Nephron progenitor cell (in vitro differentiated cells): Measurements from ENCODE around the gene PORCN.
A peak's percentile ranks its signal among the peaks of the same experiment; 100 is the strongest.

Source experiments
- DNase-seq: peaks from one replicate; pipeline ENCODE4 v3.0.0; 2021
- H3K27ac Mint-ChIP-seq: 2 replicates; pipeline ENCODE4 v1.8.0; 2021; ENCODE audit warnings: mild to moderate bottlenecking, moderate library complexity, mixed read lengths
- H3K27me3 Mint-ChIP-seq: 2 replicates; pipeline ENCODE4 v1.8.0; 2021; ENCODE audit warnings: mild to moderate bottlenecking, low read depth, mixed read lengths; ENCODE audit not compliant: poor library complexity
- H3K36me3 Mint-ChIP-seq: 2 replicates; pipeline ENCODE4 v1.8.0; 2021; ENCODE audit warnings: low read depth, mixed read lengths
- H3K4me1 Mint-ChIP-seq: 2 replicates; pipeline ENCODE4 v1.8.0; 2021; ENCODE audit warnings: mixed read lengths
- H3K4me3 Mint-ChIP-seq: 2 replicates; pipeline ENCODE4 v1.8.0; 2021; ENCODE audit warnings: mild to moderate bottlenecking, moderate library complexity, mixed read lengths
- H3K9me3 Mint-ChIP-seq: 2 replicates; pipeline ENCODE4 v1.8.0; 2021; ENCODE audit warnings: mild to moderate bottlenecking, moderate library complexity, mixed read lengths
- CTCF ChIP-seq: fragments of 200-600 bp; sonication (generic); IDR thresholded peaks from 2 replicates; pipeline ENCODE4 v1.5.0; 2021; ENCODE audit warnings: antibody characterized with exemption

Gene PORCN

GRCh38 chrX:48508400-48509244, at the start of gene PORCN:
Gene PORCN, plus strand, starts transcription at chrX:48508992. Its CDS starts 829 bp downstream, at chrX:48509821.
- peak; percentile 82 for DNase-seq
- H3K27me3 Mint-ChIP-seq = peaks cover 7% of the 10 kb centered on the region
- H3K36me3 Mint-ChIP-seq = peaks cover 6% of the 10 kb centered on the region
- peak within 1 kb of the TSS; percentile 90 for H3K4me3 Mint-ChIP-seq
- TF ChIP-seq CTCF = no peak
- H3K4me1 Mint-ChIP-seq = peaks cover 12% of the 10 kb centered on the region
- H3K27ac Mint-ChIP-seq = no peak within 1 kb of the TSS
- peaks cover 55% of the 10 kb centered on the region for H3K9me3 Mint-ChIP-seq

GRCh38 chrX:48459483-48459882, 49.3 kb upstream of the PORCN start:
- Mint-ChIP-seq H3K27ac (no peak overlapping the region), H3K27me3 (peaks cover 4% of the 10 kb centered on the region), H3K4me1 (no peaks in the 10 kb centered on the region), H3K4me3 (no peak overlapping the region), H3K9me3 (peaks cover 68% of the 10 kb centered on the region), H3K36me3 (peaks cover 5% of the 10 kb centered on the region)
- no peak for TF ChIP-seq CTCF
- no peak for DNase-seq

- DNase-seq = no peak
- Mint-ChIP-seq H3K4me3 (no peak overlapping the region), H3K27me3 (peaks cover 4% of the 10 kb centered on the region), H3K27ac (no peak overlapping the region), H3K4me1 (peaks cover 2% of the 10 kb centered on the region), H3K9me3 (peaks cover 65% of the 10 kb centered on the region), H3K36me3 (peaks cover 5% of the 10 kb centered on the region)
- TF ChIP-seq CTCF = no peak
Measured at GRCh38 chrX:48460031-48460430, 48.8 kb upstream of the PORCN start.

- H3K4me1 Mint-ChIP-seq = peaks cover 8% of the 10 kb centered on the region
- H3K36me3 Mint-ChIP-seq = peaks cover 5% of the 10 kb centered on the region
- H3K27me3 Mint-ChIP-seq = peaks cover 9% of the 10 kb centered on the region
- no peak overlapping the region for H3K4me3 Mint-ChIP-seq
- peaks cover 65% of the 10 kb centered on the region for H3K9me3 Mint-ChIP-seq
- TF ChIP-seq CTCF = no peak
- no peak for DNase-seq
- no peak overlapping the region for H3K27ac Mint-ChIP-seq
Measured at GRCh38 chrX:48460606-48461005, 48.2 kb upstream of the PORCN start.

- H3K27me3 Mint-ChIP-seq = peaks cover 13% of the 10 kb centered on the region
- no peak for DNase-seq
- no peak overlapping the region for H3K4me3 Mint-ChIP-seq
- H3K36me3 Mint-ChIP-seq = peaks cover 5% of the 10 kb centered on the region
- H3K9me3 Mint-ChIP-seq = peaks cover 65% of the 10 kb centered on the region
- TF ChIP-seq CTCF = no peak
- H3K4me1 Mint-ChIP-seq = peaks cover 9% of the 10 kb centered on the region
- H3K27ac Mint-ChIP-seq = no peak overlapping the region
Measured at GRCh38 chrX:48461830-48462229, 47.0 kb upstream of the PORCN start.
